IgD-negative memory B cell (primary cell): ENCODE measurements around the gene RBMX. TPM values are rescaled to one million over a fixed set of nuclear protein-coding genes. Genes with fewer than 3 reads are reported as not detected.
"Not testable (repeated sequence)": the region's sequence is repeated elsewhere in the genome, so short reads cannot be mapped to it uniquely, and the experiment has no call there.

Experiments used
- H3K27ac Mint-ChIP-seq, 3 donors: one replicate each; pipeline ENCODE4 v1.8.0; 2020 to 2022; ENCODE audit warnings: mild to moderate bottlenecking in 3 of 3, mixed read lengths in 3 of 3, moderate library complexity in 1 of 3
- H3K27me3 Mint-ChIP-seq: one replicate; pipeline ENCODE4 v1.8.0; 2021; ENCODE audit warnings: mixed read lengths
- H3K36me3 Mint-ChIP-seq: one replicate; pipeline ENCODE4 v1.8.0; 2020; ENCODE audit warnings: mild to moderate bottlenecking, mixed read lengths
- H3K4me1 Mint-ChIP-seq, 3 donors: one replicate each; pipeline ENCODE4 v1.8.0; 2020 to 2022; ENCODE audit warnings: mixed read lengths in 3 of 3, mild to moderate bottlenecking in 1 of 3
- H3K4me3 Mint-ChIP-seq, 4 donors: one replicate each; pipeline ENCODE4 v1.8.0; 2020 to 2022; ENCODE audit warnings: mild to moderate bottlenecking in 4 of 4, mixed read lengths in 4 of 4, moderate library complexity in 3 of 4
- H3K9me3 Mint-ChIP-seq, 3 donors: one replicate each; pipeline ENCODE4 v1.8.0; 2020 to 2021; ENCODE audit warnings: mixed read lengths in 3 of 3, mild to moderate bottlenecking in 1 of 3
- polyA plus RNA-seq: library from polyadenylated mRNA; unstranded; fragments of 300-500 nt; fragmentation: Illumina TruSeq; gene quantifications from one replicate; pipeline ENCODE4 v1.2.3, GENCODE V29; 2021

The RBMX gene
- polyA plus RNA-seq, result 180 TPM

GRCh38 chrX:136880452-136881013 lies at the start of gene RBMX:
Gene RBMX (minus strand): TSS chrX:136880725. CDS start chrX:136879427, 1,298 bp downstream.
- Mint-ChIP-seq H3K27me3 (no peaks in the 10 kb centered on the region), H3K27ac (peak within 1 kb of the TSS; percentile 96 to 99 (median 97)), H3K4me1 (peaks cover 0 to 13% (median 4%) of the 10 kb centered on the region in 3 donors), H3K36me3 (peaks cover 4% of the 10 kb centered on the region), H3K4me3 (peak within 1 kb of the TSS; percentile 94 to 98 (median 96)), H3K9me3 (peaks cover 0 to 4% (median 0%) of the 10 kb centered on the region in 3 donors)

GRCh38 chrX:136921438-136921837 lies 40.9 kb upstream of the RBMX start:
- not testable (repeated sequence) for H3K27ac Mint-ChIP-seq, H3K27me3 Mint-ChIP-seq, H3K4me1 Mint-ChIP-seq, H3K36me3 Mint-ChIP-seq, H3K9me3 Mint-ChIP-seq, H3K4me3 Mint-ChIP-seq

GRCh38 chrX:136920001-136920400 lies 39.5 kb upstream of the RBMX start:
- no peak overlapping the region for H3K27ac Mint-ChIP-seq
- peaks cover 1 to 2% (median 2%) of the 10 kb centered on the region in 3 donors for H3K4me1 Mint-ChIP-seq
- H3K27me3 Mint-ChIP-seq, result no peaks in the 10 kb centered on the region
- peaks cover 1% of the 10 kb centered on the region for H3K36me3 Mint-ChIP-seq
- H3K4me3 Mint-ChIP-seq, result no peak overlapping the region
- H3K9me3 Mint-ChIP-seq, result no peaks in the 10 kb centered on the region

GRCh38 chrX:136916827-136917226 lies 36.3 kb upstream of the RBMX start:
- Mint-ChIP-seq H3K9me3 (no peaks in the 10 kb centered on the region), H3K36me3 (no peaks in the 10 kb centered on the region), H3K4me3 (no peak overlapping the region), H3K27ac (no peak overlapping the region), H3K27me3 (no peaks in the 10 kb centered on the region), H3K4me1 (no peaks in the 10 kb centered on the region)

- not testable (repeated sequence) for H3K27me3 Mint-ChIP-seq, H3K9me3 Mint-ChIP-seq, H3K36me3 Mint-ChIP-seq, H3K4me3 Mint-ChIP-seq, H3K4me1 Mint-ChIP-seq, H3K27ac Mint-ChIP-seq
Measured at GRCh38 chrX:136911661-136912060, 31.1 kb upstream of the RBMX start.

- H3K27ac Mint-ChIP-seq, result no peak overlapping the region
- H3K27me3 Mint-ChIP-seq, result no peaks in the 10 kb centered on the region
- no peaks in the 10 kb centered on the region for H3K36me3 Mint-ChIP-seq
- peaks cover 7 to 9% (median 7%) of the 10 kb centered on the region in 3 donors for H3K4me1 Mint-ChIP-seq
- H3K4me3 Mint-ChIP-seq, result peak overlapping the region in 2 of 4 donors; percentile 70 to 93
- peaks cover 0 to 2% (median 0%) of the 10 kb centered on the region in 3 donors for H3K9me3 Mint-ChIP-seq
Measured at GRCh38 chrX:136911253-136911652, 30.7 kb upstream of the RBMX start.

GRCh38 chrX:136910565-136911035 lies 30.1 kb upstream of the RBMX start:
- H3K27ac Mint-ChIP-seq, result peak overlapping the region in 1 of 3 donors; percentile 69
- peaks cover 0 to 2% (median 0%) of the 10 kb centered on the region in 3 donors for H3K9me3 Mint-ChIP-seq
- no peaks in the 10 kb centered on the region for H3K36me3 Mint-ChIP-seq
- H3K4me3 Mint-ChIP-seq, result peak overlapping the region; percentile 90 to 99 (median 93)
- peaks cover 7 to 9% (median 7%) of the 10 kb centered on the region in 3 donors for H3K4me1 Mint-ChIP-seq
- no peaks in the 10 kb centered on the region for H3K27me3 Mint-ChIP-seq

- Mint-ChIP-seq H3K27me3 (no peaks in the 10 kb centered on the region), H3K27ac (peak overlapping the region; percentile 69 to 93 (median 71)), H3K9me3 (peaks cover 0 to 2% (median 0%) of the 10 kb centered on the region in 3 donors), H3K36me3 (no peaks in the 10 kb centered on the region), H3K4me1 (peaks cover 7 to 9% (median 7%) of the 10 kb centered on the region in 3 donors), H3K4me3 (peak overlapping the region; percentile 90 to 99 (median 93))
Measured at GRCh38 chrX:136909706-136910564, 29.4 kb upstream of the RBMX start.

- Mint-ChIP-seq H3K4me1 (peaks cover 7 to 9% (median 7%) of the 10 kb centered on the region in 3 donors), H3K4me3 (peak overlapping the region; percentile 90 to 99 (median 93)), H3K27me3 (no peaks in the 10 kb centered on the region), H3K36me3 (no peaks in the 10 kb centered on the region), H3K27ac (peak overlapping the region; percentile 69 to 93 (median 71)), H3K9me3 (peaks cover 0 to 2% (median 0%) of the 10 kb centered on the region in 3 donors)
Measured at GRCh38 chrX:136909119-136909705, 28.7 kb upstream of the RBMX start.

- Mint-ChIP-seq H3K36me3 (no peaks in the 10 kb centered on the region), H3K27ac (no peak overlapping the region), H3K4me3 (peak overlapping the region in 1 of 4 donors; percentile 17), H3K4me1 (peaks cover 7 to 9% (median 7%) of the 10 kb centered on the region in 3 donors), H3K9me3 (peaks cover 0 to 2% (median 0%) of the 10 kb centered on the region in 3 donors), H3K27me3 (no peaks in the 10 kb centered on the region)
Measured at GRCh38 chrX:136907621-136908020, 27.1 kb upstream of the RBMX start.

- Mint-ChIP-seq H3K27ac (no peak overlapping the region), H3K9me3 (peaks cover 0 to 2% (median 0%) of the 10 kb centered on the region in 3 donors), H3K4me3 (peak overlapping the region in 2 of 4 donors; percentile 17 to 63), H3K27me3 (no peaks in the 10 kb centered on the region), H3K36me3 (no peaks in the 10 kb centered on the region), H3K4me1 (peaks cover 7 to 9% (median 7%) of the 10 kb centered on the region in 3 donors)
Measured at GRCh38 chrX:136906921-136907510, 26.5 kb upstream of the RBMX start.

- H3K4me3 Mint-ChIP-seq, H3K36me3 Mint-ChIP-seq, H3K9me3 Mint-ChIP-seq, H3K27ac Mint-ChIP-seq, H3K27me3 Mint-ChIP-seq, H3K4me1 Mint-ChIP-seq: not testable (repeated sequence)
Measured at GRCh38 chrX:136904067-136904466, 23.5 kb upstream of the RBMX start.

- not testable (repeated sequence) for H3K4me3 Mint-ChIP-seq, H3K4me1 Mint-ChIP-seq, H3K36me3 Mint-ChIP-seq, H3K27me3 Mint-ChIP-seq, H3K27ac Mint-ChIP-seq, H3K9me3 Mint-ChIP-seq
Measured at GRCh38 chrX:136900071-136900470, 19.5 kb upstream of the RBMX start.

- Mint-ChIP-seq H3K27ac (no peak overlapping the region), H3K9me3 (no peaks in the 10 kb centered on the region), H3K4me3 (no peak overlapping the region), H3K36me3 (no peaks in the 10 kb centered on the region), H3K27me3 (no peaks in the 10 kb centered on the region), H3K4me1 (no peaks in the 10 kb centered on the region)
Measured at GRCh38 chrX:136899221-136899620, 18.7 kb upstream of the RBMX start.

GRCh38 chrX:136898752-136899151 lies 18.2 kb upstream of the RBMX start:
- not testable (repeated sequence) for H3K27ac Mint-ChIP-seq, H3K4me3 Mint-ChIP-seq, H3K9me3 Mint-ChIP-seq, H3K4me1 Mint-ChIP-seq, H3K36me3 Mint-ChIP-seq, H3K27me3 Mint-ChIP-seq
